A549 (cell line): Measurements from ENCODE around the gene MALRD1. TPM values are rescaled to one million over a fixed set of nuclear protein-coding genes. Genes with fewer than 3 reads are reported as not detected.

ENCODE experiments used
- ATAC-seq, 2 experiments: fragments of 200-7000 bp in 1 of 2; fragments of >200 bp in 1 of 2; cut with Nextera tagmentation in 1 of 2; cut with Tn5 transposase in 1 of 2; 3 replicates each; pipeline versions ENCODE4 v1.8.0 to v1.9.1; 2018 to 2020; ENCODE audit warnings: mild to moderate bottlenecking in 1 of 2, moderate library complexity in 1 of 2
- CTCF ChIA-PET: fragments of 300-600 bp; sonication (Branson Sonifier 250); formaldehyde crosslinking; extraction: SDS; loops from one replicate; lab custom pipeline; 2021; ENCODE audit warnings: antibody characterized with exemption, inconsistent platforms; lab: Yijun Ruan, JAX
- POLR2A ChIA-PET: fragments of 350-600 bp; formaldehyde crosslinking; extraction: SDS; loops from one replicate; lab custom pipeline; 2021; ENCODE audit warnings: antibody characterized with exemption, inconsistent platforms; lab: Yijun Ruan, JAX
- DNase-seq, 2 experiments: peaks; one replicate each; pipeline versions ENCODE4 v3.0.0 to v3.0.0-alpha.2; 2011 to 2016; ENCODE audit warnings: low read depth in 1 of 2, low spot score in 1 of 2
- FAIRE-seq: peaks from 2 replicates; lab custom pipeline; 2011; peaks lifted over from hg19 to GRCh38; lab: Jason Lieb, UNC
- H3K27ac ChIP-seq, 2 experiments: fragments of >200 bp; sonication (Bioruptor Twin); formaldehyde crosslinking; 3 replicates each; pipeline ENCODE4 v1.5.1; 2016 to 2017
- H3K4me1 ChIP-seq: fragments of >200 bp; sonication (Bioruptor Twin); formaldehyde crosslinking; 3 replicates; pipeline ENCODE4 v1.6.1; 2016
- H3K4me2 ChIP-seq: fragments of >200 bp; sonication (Bioruptor Twin); formaldehyde crosslinking; 3 replicates; pipeline ENCODE4 v1.6.1; 2016
- H3K4me3 ChIP-seq: fragments of >200 bp; sonication (Bioruptor Twin); formaldehyde crosslinking; 3 replicates; pipeline ENCODE4 v1.5.1; 2016
- H3K9me3 ChIP-seq: fragments of >200 bp; sonication (Bioruptor Twin); formaldehyde crosslinking; 3 replicates; pipeline ENCODE4 v1.6.1; 2016
- ATOH8 ChIP-seq: fragments of 250-450 bp; sonication (Bioruptor Pico); IDR thresholded peaks from 2 replicates; pipeline ENCODE4 v1.5.0; 2020; ENCODE audit warnings: low read depth, mild to moderate bottlenecking, moderate library complexity
- BCL3 ChIP-seq: fragments of >200 bp; sonication (Bioruptor Twin); formaldehyde crosslinking; IDR thresholded peaks from 3 replicates; pipeline ENCODE4 v1.6.1; 2016
- BHLHE40 ChIP-seq: IDR thresholded peaks from 2 replicates; pipeline ENCODE4 v1.6.1; 2012; ENCODE audit warnings: low read depth, low read length, inconsistent platforms
- CBX8 ChIP-seq: fragments of 200-600 bp; sonication (generic); IDR thresholded peaks from 2 replicates; pipeline ENCODE4 v1.6.1; 2016
- CHD4 ChIP-seq: fragments of 200-600 bp; sonication (generic); IDR thresholded peaks from 2 replicates; pipeline ENCODE4 v1.6.1; 2016; ENCODE audit warnings: antibody characterized with exemption, mild to moderate bottlenecking, borderline replicate concordance
- CTCF ChIP-seq: fragments of >200 bp; sonication (Bioruptor Twin); formaldehyde crosslinking; IDR thresholded peaks from 3 replicates; pipeline ENCODE4 v1.5.1; 2016
- ELK1 ChIP-seq: fragments of 150-350 bp; IDR thresholded peaks from 2 replicates; pipeline ENCODE4 v1.6.1; 2014; ENCODE audit warnings: low read depth, mild to moderate bottlenecking, low read length
- FOSB ChIP-seq: fragments of 250-450 bp; sonication (Bioruptor Pico); IDR thresholded peaks from 2 replicates; pipeline ENCODE4 v1.5.0; 2020; ENCODE audit warnings: mild to moderate bottlenecking, moderate library complexity
- FOXS1 ChIP-seq: fragments of 250-450 bp; sonication (Bioruptor Pico); IDR thresholded peaks from 2 replicates; pipeline ENCODE4 v1.5.0; 2020; ENCODE audit warnings: mild to moderate bottlenecking, moderate library complexity
- GATA3 ChIP-seq: IDR thresholded peaks from 2 replicates; pipeline ENCODE4 v1.6.1; 2012; ENCODE audit warnings: borderline replicate concordance
- HDAC2 ChIP-seq: fragments of 200-600 bp; sonication (generic); IDR thresholded peaks from 2 replicates; pipeline ENCODE4 v1.6.1; 2016
- HOXA7 ChIP-seq: fragments of 250-450 bp; sonication (Bioruptor Pico); IDR thresholded peaks from 2 replicates; pipeline ENCODE4 v1.5.0; 2020; ENCODE audit warnings: mild to moderate bottlenecking, moderate library complexity
- HOXB13 ChIP-seq: fragments of 250-450 bp; sonication (Bioruptor Pico); IDR thresholded peaks from 2 replicates; pipeline ENCODE4 v1.5.0; 2020; ENCODE audit warnings: low read depth, mild to moderate bottlenecking, moderate library complexity
- JUN ChIP-seq, 2 experiments: fragments of >200 bp; sonication (Bioruptor Twin); formaldehyde crosslinking; IDR thresholded peaks; 2 replicates in 1 of 2; 3 replicates in 1 of 2; pipeline ENCODE4 v1.6.1; 2016 to 2017
- KDM1A ChIP-seq: fragments of 200-600 bp; sonication (generic); IDR thresholded peaks from 2 replicates; pipeline ENCODE4 v1.6.1; 2016; ENCODE audit warnings: low read depth, mild to moderate bottlenecking
- MAX ChIP-seq: IDR thresholded peaks from 2 replicates; pipeline ENCODE4 v1.6.1; 2012
- MYC ChIP-seq: IDR thresholded peaks from 2 replicates; pipeline ENCODE4 v1.6.1; 2012; ENCODE audit warnings: mild to moderate bottlenecking, inconsistent platforms, low read length, improper control_type of control experiment, borderline replicate concordance
- NFE2L2 ChIP-seq: fragments of 150-350 bp; conservative IDR thresholded peaks from 2 replicates; pipeline ENCODE4 v1.6.1; 2014; ENCODE audit warnings: low read length
- NR3C1 ChIP-seq: fragments of >200 bp; sonication (Bioruptor Twin); formaldehyde crosslinking; IDR thresholded peaks from 3 replicates; pipeline ENCODE4 v1.6.1; 2017
- REST ChIP-seq: fragments of 200-600 bp; sonication (generic); IDR thresholded peaks from 2 replicates; pipeline ENCODE4 v1.6.1; 2016; ENCODE audit warnings: antibody characterized with exemption, mild to moderate bottlenecking, moderate library complexity
- RFX5 ChIP-seq: fragments of 450-650 bp; IDR thresholded peaks from 2 replicates; pipeline ENCODE4 v1.7.1; 2014; ENCODE audit warnings: antibody characterized with exemption, mild to moderate bottlenecking, moderate library complexity
- SMC3 ChIP-seq: fragments of >200 bp; sonication (Bioruptor Twin); formaldehyde crosslinking; IDR thresholded peaks from 3 replicates; pipeline ENCODE4 v1.6.1; 2018; ENCODE audit warnings: inconsistent platforms
- TFCP2L1 ChIP-seq: fragments of 250-450 bp; sonication (Bioruptor Pico); IDR thresholded peaks from 2 replicates; pipeline ENCODE4 v1.5.0; 2021; ENCODE audit warnings: mild to moderate bottlenecking
- TP53 ChIP-seq: fragments of 250-450 bp; sonication (Bioruptor Pico); IDR thresholded peaks from 2 replicates; pipeline ENCODE4 v1.5.0; 2021; ENCODE audit warnings: mild to moderate bottlenecking, moderate library complexity
- USF2 ChIP-seq: fragments of 450-650 bp; IDR thresholded peaks from 2 replicates; pipeline ENCODE4 v1.6.1; 2014; ENCODE audit warnings: antibody characterized with exemption
- ZFP36 ChIP-seq: fragments of 450-650 bp; IDR thresholded peaks from 2 replicates; pipeline ENCODE4 v1.6.1; 2014; ENCODE audit warnings: borderline replicate concordance; ENCODE audit not compliant: partially characterized antibody
- ZSCAN20 ChIP-seq: fragments of 250-450 bp; sonication (Bioruptor Pico); IDR thresholded peaks from 2 replicates; pipeline ENCODE4 v1.8.0; 2022; ENCODE audit warnings: mild to moderate bottlenecking, moderate library complexity
- WGBS: methylation state at CpG from one replicate; pipeline ENCODE4 v1.1.6; 2017; ENCODE audit errors: missing lambda C conversion rate; 5-methylcytosine and 5-hydroxymethylcytosine counted together
- polyA plus RNA-seq, 4 experiments: library from polyadenylated mRNA; depleted of rRNA in 3 of 4; stranded (reverse); fragments of >200 nt; fragmentation: RNase III in 1 of 4; extraction: RNeasy Plus Mini Kit Qiagen cat#74134 plus additional on column Dnase treatment in 1 of 4; gene quantifications; 2 replicates in 3 of 4; 3 replicates in 1 of 4; pipeline ENCODE4 v1.2.3, GENCODE V29; 2011 to 2017

MALRD1 gene
- polyA plus RNA-seq, 2 of the 4 experiments (the other 2 are of a cell fraction) = not detected

GRCh38 chr10:19017116-19017890 lies 31.3 kb upstream of the MALRD1 start:
- no peak overlapping the region for H3K27ac ChIP-seq
- FAIRE-seq (no peak), ATAC-seq (no peak), DNase-seq (no peak)
- POLR2A ChIA-PET = no interaction called here
- WGBS = 5% methylated on average over 7 of the region's 7 CpGs
- no peak overlapping the region for H3K4me3 ChIP-seq
- TF ChIP-seq JUN (IDR thresholded peaks at IDR 0.05) (no peak), FOSB (CRISPR knock-in tag) (no peak), SMC3 (no peak), KDM1A (no peak), BHLHE40 (no peak), BCL3 (no peak), GATA3 (no peak), RFX5 (no peak), USF2 (no peak), NFE2L2 (no peak), FOXS1 (no peak), CHD4 (no peak), TFCP2L1 (no peak), ZSCAN20 (CRISPR knock-in tag) (no peak), HOXA7 (CRISPR knock-in tag) (no peak), HDAC2 (no peak), CTCF (no peak)
- no peaks in the 10 kb centered on the region for H3K9me3 ChIP-seq
- no peaks in the 10 kb centered on the region for H3K4me1 ChIP-seq
- CTCF ChIA-PET = interaction anchor here (1.1 kb wide), 1 partner anchor 38 kb away, joined by 3 read pairs; no protein-coding TSS in a partner anchor
- H3K4me2 ChIP-seq = no peak overlapping the region

- H3K27ac ChIP-seq = no peak overlapping the region
- FAIRE-seq (no peak), DNase-seq (no peak), ATAC-seq (no peak)
- no peak overlapping the region for H3K4me3 ChIP-seq
- ChIA-PET CTCF (no interaction called here), POLR2A (no interaction called here)
- H3K4me1 ChIP-seq = no peaks in the 10 kb centered on the region
- no peak overlapping the region for H3K4me2 ChIP-seq
- WGBS = 18% methylated on average over 2 of the region's 2 CpGs
- H3K9me3 ChIP-seq = no peaks in the 10 kb centered on the region
- TF ChIP-seq TP53 (CRISPR knock-in tag) = no peak
- TF ChIP-seq REST = no peak
- no peak for TF ChIP-seq BCL3
- TF ChIP-seq ZFP36 = no peak
- no peak for TF ChIP-seq MYC
- no peak for TF ChIP-seq RFX5
- TF ChIP-seq ATOH8 (CRISPR knock-in tag) = no peak
- no peak for TF ChIP-seq FOSB (CRISPR knock-in tag)
- no peak for TF ChIP-seq ZSCAN20 (CRISPR knock-in tag)
- TF ChIP-seq ELK1 = no peak
- no peak for TF ChIP-seq NR3C1
- no peak for TF ChIP-seq CBX8
- no peak for TF ChIP-seq HOXB13 (CRISPR knock-in tag)
- TF ChIP-seq MAX = no peak
These were observed 27.4 kb upstream of the MALRD1 start for GRCh38 chr10:19021162-19021561.
